Lower leg skin (tissue), 3 donors: ENCODE data around the gene GNAI2.

ENCODE experiments used
- CTCF ChIP-seq, 3 donors: fragments of 450-650 bp; IDR thresholded peaks; one replicate each; pipeline ENCODE4 v1.5.1; 2016; ENCODE audit warnings: antibody characterized with exemption in 3 of 3, mild to moderate bottlenecking in 3 of 3, moderate library complexity in 2 of 3
- POLR2A ChIP-seq, 2 donors: fragments of 450-650 bp; IDR thresholded peaks; one replicate each; pipeline ENCODE4 v1.6.1; 2016 to 2017; ENCODE audit warnings: antibody characterized with exemption in 2 of 2, mild to moderate bottlenecking in 1 of 2, moderate library complexity in 1 of 2

DNA sequence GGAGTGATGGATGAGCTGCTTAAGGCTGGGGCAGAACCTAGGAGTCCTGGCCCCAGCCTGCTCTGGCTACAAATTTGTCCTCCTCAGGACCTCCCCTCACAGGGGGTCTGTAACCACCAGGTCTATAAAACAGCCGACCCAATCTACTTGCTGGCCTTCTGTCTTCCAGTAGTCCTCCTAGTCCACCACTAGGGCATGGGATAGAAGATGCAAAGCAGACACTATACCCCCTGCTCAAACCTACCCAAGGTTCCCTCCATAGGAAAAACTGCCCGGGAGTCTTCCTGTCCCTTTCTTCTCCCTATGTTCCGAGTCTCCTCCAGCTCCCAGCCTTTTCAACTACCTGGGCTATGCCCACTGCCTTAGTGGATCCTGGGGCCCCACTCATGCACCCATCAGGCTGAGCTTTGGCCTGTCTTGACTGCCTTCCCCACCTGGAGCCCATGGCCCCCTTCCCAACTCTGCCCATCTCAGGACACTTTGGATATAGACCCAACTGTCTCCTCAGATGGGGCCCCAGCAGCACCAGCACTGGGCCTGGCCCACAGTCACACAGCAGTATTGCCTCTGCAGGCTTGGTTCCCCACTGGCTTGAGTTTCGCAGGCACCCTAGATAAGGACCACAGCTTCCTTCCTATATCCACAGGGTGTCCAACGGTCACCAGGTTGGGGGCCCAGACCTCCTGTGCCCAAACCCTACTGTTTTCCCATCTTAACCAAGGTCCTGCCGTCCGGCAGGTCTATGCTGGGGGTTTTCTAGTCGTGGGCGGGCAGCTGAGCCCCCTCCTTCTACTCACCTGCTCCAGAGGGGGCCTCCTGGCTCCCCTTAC, 62.1 kb downstream of the GNAI2 start:
- no peak for TF ChIP-seq CTCF (IDR thresholded peaks at IDR 0.05)
- TF ChIP-seq POLR2A (IDR thresholded peaks at IDR 0.05): no peak
